MM.1S (cell line): ENCODE data around the gene AGTRAP.

ENCODE experiments used
- DNase-seq: peaks from one replicate; pipeline ENCODE4 v3.0.0-alpha.2; 2015
- H2AFZ ChIP-seq: fragments of 300-600 bp; sonication (generic); 2 replicates; pipeline ENCODE4 v1.6.0; 2016; ENCODE audit warnings: antibody characterized with exemption, low read length
- H3F3A ChIP-seq: fragments of 300-600 bp; sonication (generic); 2 replicates; pipeline ENCODE4 v1.6.1; 2016; ENCODE audit warnings: mild to moderate bottlenecking, antibody characterized with exemption, low read length, moderate library complexity, mixed read lengths; ENCODE audit not compliant: insufficient read depth
- H3K27ac ChIP-seq: fragments of 300-600 bp; sonication (generic); 2 replicates; pipeline ENCODE4 v1.5.1; 2016; ENCODE audit warnings: mild to moderate bottlenecking, low read length
- H3K27me3 ChIP-seq: fragments of 300-600 bp; sonication (generic); replicated peaks from 2 replicates; pipeline ENCODE4 v1.6.0; 2016; ENCODE audit warnings: low read length; ENCODE audit not compliant: insufficient read depth
- H3K36me3 ChIP-seq: fragments of 300-600 bp; sonication (generic); replicated peaks from 2 replicates; pipeline ENCODE4 v1.6.1; 2016; ENCODE audit warnings: mild to moderate bottlenecking, low read length, mixed read lengths; ENCODE audit not compliant: insufficient read depth
- H3K4me1 ChIP-seq: fragments of 300-600 bp; sonication (generic); 2 replicates; pipeline ENCODE4 v1.6.1; 2016; ENCODE audit warnings: low read length, mixed read lengths
- H3K4me2 ChIP-seq: fragments of 300-600 bp; sonication (generic); 2 replicates; pipeline ENCODE4 v1.6.0; 2016; ENCODE audit warnings: low read depth, low read length
- H3K4me3 ChIP-seq: fragments of 300-600 bp; sonication (generic); 2 replicates; pipeline ENCODE4 v1.5.1; 2016; ENCODE audit warnings: low read length, mixed read lengths
- H3K79me2 ChIP-seq: fragments of 300-600 bp; sonication (generic); 2 replicates; pipeline ENCODE4 v1.6.1; 2016; ENCODE audit warnings: mixed run types, low read length, mixed read lengths
- H3K9ac ChIP-seq: fragments of 300-600 bp; sonication (generic); 2 replicates; pipeline ENCODE4 v1.6.1; 2016; ENCODE audit warnings: low read length, mixed read lengths
- H3K9me2 ChIP-seq: fragments of 300-600 bp; sonication (generic); replicated peaks from 2 replicates; pipeline ENCODE4 v1.6.1; 2016; ENCODE audit warnings: mild to moderate bottlenecking, low read length, mixed read lengths; ENCODE audit not compliant: insufficient read depth
- H3K9me3 ChIP-seq: fragments of 300-600 bp; sonication (generic); replicated peaks from 2 replicates; pipeline ENCODE4 v1.6.1; 2016; ENCODE audit warnings: mild to moderate bottlenecking, low read length, mixed read lengths; ENCODE audit not compliant: insufficient read depth
- H4K20me1 ChIP-seq: fragments of 300-600 bp; sonication (generic); 2 replicates; pipeline ENCODE4 v1.6.1; 2016; ENCODE audit warnings: mild to moderate bottlenecking, low read length, moderate library complexity, mixed read lengths; ENCODE audit not compliant: insufficient read depth
- CTCF ChIP-seq: fragments of 300-600 bp; sonication (generic); IDR thresholded peaks from 2 replicates; pipeline ENCODE4 v1.5.1; 2016; ENCODE audit warnings: antibody characterized with exemption, low read length, mixed read lengths
- EZH2 ChIP-seq: fragments of 300-600 bp; sonication (generic); optimal IDR thresholded peaks from 2 replicates; pipeline ENCODE3; 2017; ENCODE audit warnings: low read depth, mild to moderate bottlenecking, antibody characterized with exemption, low read length, mixed read lengths
- EZH2phosphoT487 ChIP-seq: fragments of 300-600 bp; sonication (generic); IDR thresholded peaks from 2 replicates; pipeline ENCODE4 v1.6.1; 2018; ENCODE audit warnings: antibody characterized with exemption, low read length

The AGTRAP gene

GRCh38 chr1:11720033-11720376 lies 15.9 kb upstream of the AGTRAP start:
- Histone ChIP-seq H3K27ac (no peak overlapping the region), H3K9me3 (no peaks in the 10 kb centered on the region), H3K36me3 (no peaks in the 10 kb centered on the region), H3F3A (no peaks in the 10 kb centered on the region), H3K27me3 (peaks cover 56% of the 10 kb centered on the region), H3K9ac (no peak overlapping the region), H3K4me3 (peak overlapping the region; percentile 58), H3K4me1 (no peaks in the 10 kb centered on the region), H3K79me2 (no peaks in the 10 kb centered on the region), H3K9me2 (no peaks in the 10 kb centered on the region), H3K4me2 (peak overlapping the region; percentile 86), H2AFZ (peak overlapping the region; percentile 89; the same call in 1 of the 2 replicates), H4K20me1 (no peaks in the 10 kb centered on the region)
- TF ChIP-seq EZH2: no peak
- TF ChIP-seq EZH2phosphoT487: no peak
- TF ChIP-seq CTCF: no peak
- no peak for DNase-seq

DNA sequence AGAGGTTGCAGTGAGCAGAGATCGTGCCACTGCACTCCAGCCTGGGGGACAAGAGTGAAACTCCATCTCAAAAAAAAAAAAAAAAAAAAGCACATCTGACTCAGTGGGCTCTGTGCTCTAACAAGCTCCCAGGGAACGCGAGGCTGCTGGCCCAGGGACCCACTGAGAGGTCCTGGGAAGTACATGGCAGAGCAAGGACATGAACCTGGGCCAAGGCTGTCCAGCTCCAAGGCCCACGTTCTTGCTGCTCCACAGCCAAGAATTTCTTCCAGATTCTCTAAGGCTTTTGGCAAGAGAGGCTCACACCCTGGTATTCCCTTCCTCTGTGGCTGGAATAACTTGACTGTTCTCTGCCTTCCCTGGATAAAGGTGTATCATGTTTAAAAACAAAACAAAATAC lies 15.4 kb upstream of the AGTRAP start:
- Histone ChIP-seq H3K9me3 (no peaks in the 10 kb centered on the region), H3K9ac (no peak overlapping the region), H2AFZ (no peak overlapping the region), H3K9me2 (no peaks in the 10 kb centered on the region), H3K4me1 (no peaks in the 10 kb centered on the region), H4K20me1 (no peaks in the 10 kb centered on the region), H3K27ac (no peak overlapping the region), H3K4me3 (no peak overlapping the region), H3K4me2 (no peak overlapping the region), H3F3A (no peaks in the 10 kb centered on the region), H3K79me2 (no peaks in the 10 kb centered on the region), H3K36me3 (no peaks in the 10 kb centered on the region), H3K27me3 (peaks cover 51% of the 10 kb centered on the region)
- TF ChIP-seq CTCF (no peak), EZH2phosphoT487 (no peak), EZH2 (no peak)
- DNase-seq: no peak

DNA sequence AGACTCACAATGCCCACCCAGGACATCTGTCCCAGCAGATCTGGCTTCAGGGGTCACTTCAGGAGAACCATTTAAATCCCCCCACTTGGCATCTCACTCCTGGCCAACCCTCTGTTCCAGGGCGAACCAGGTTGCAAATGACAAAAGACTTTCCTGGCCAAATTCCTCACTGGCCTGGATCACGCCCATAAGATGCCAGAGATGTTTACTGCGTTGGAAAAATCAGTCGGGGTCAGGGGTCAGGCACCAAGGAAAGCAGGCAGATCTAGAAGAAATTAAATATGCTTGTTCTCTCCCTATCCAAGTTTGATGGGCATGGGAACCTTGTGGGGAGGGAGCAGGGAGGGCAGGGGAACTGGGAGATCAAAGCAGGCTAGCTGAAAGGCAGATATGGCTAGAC lies 14.6 kb upstream of the AGTRAP start:
- Histone ChIP-seq H3K9me3 (no peaks in the 10 kb centered on the region), H2AFZ (no peak overlapping the region), H4K20me1 (no peaks in the 10 kb centered on the region), H3K4me2 (no peak overlapping the region), H3K79me2 (no peaks in the 10 kb centered on the region), H3K36me3 (no peaks in the 10 kb centered on the region), H3F3A (no peaks in the 10 kb centered on the region), H3K9me2 (no peaks in the 10 kb centered on the region), H3K27me3 (peaks cover 43% of the 10 kb centered on the region), H3K4me3 (no peak overlapping the region), H3K27ac (no peak overlapping the region), H3K9ac (no peak overlapping the region), H3K4me1 (no peaks in the 10 kb centered on the region)
- TF ChIP-seq EZH2: no peak
- no peak for DNase-seq

DNA sequence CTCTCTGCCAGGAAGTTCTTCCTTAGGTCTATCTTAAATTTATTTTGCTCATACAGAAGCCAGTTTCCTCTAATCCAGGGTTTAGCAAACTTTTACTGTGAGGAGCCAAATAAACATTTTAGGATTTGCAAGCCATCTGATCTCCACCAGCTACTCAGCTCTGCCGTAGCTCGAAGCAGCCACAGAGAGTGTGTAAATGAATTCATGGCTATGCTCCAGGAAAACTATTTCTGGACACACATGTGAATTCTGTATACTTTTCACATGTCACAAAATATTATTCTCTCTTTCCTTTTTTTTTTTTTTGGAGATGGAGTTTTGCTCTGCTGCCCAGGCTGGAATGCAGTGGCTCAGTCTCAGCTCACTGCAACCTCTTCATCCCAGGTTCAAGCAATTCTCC lies 13.4 kb upstream of the AGTRAP start:
- Histone ChIP-seq H3K4me2 (no peak overlapping the region), H3K4me3 (no peak overlapping the region), H3F3A (no peaks in the 10 kb centered on the region), H3K27ac (no peak overlapping the region), H3K9ac (no peak overlapping the region), H3K4me1 (no peaks in the 10 kb centered on the region), H3K36me3 (no peaks in the 10 kb centered on the region), H3K9me2 (no peaks in the 10 kb centered on the region), H3K27me3 (peaks cover 37% of the 10 kb centered on the region), H2AFZ (no peak overlapping the region), H3K9me3 (no peaks in the 10 kb centered on the region), H4K20me1 (no peaks in the 10 kb centered on the region), H3K79me2 (no peaks in the 10 kb centered on the region)
- TF ChIP-seq EZH2phosphoT487 (no peak), EZH2 (no peak), CTCF (no peak)
- no peak for DNase-seq
